Measurements from ENCODE around the gene MID2.

The MID2 gene

DNA sequence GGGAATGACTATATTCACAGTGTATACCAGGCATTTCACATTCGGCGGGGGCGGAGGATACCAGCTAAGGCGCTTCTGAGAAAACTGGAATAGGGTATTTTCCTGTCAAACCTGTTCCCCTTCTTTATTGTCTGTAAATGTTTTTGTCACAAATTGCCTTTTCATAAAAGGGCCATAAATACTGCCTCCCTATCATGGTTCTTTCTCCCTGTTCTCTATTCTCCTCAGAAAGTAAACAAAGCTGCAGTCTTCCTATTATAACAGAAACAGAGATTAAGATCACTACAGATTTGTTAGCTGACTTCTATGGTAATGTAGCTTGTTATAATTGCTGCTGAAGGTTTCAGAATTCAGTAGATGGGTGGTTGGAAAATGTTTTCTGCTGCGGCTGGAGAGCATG is 32.2 kb downstream of the MID2 start:
- no peak for DNase-seq (ENCODE audit: insufficient read length, low spot score)
- TF ChIP-seq POLR2A (IDR thresholded peaks at IDR 0.05; ENCODE audit: low read depth, low read length) = no peak
- no peak for TF ChIP-seq POU2F2 (IDR thresholded peaks at IDR 0.05; ENCODE audit: low read depth, low read length)
- no peak for TF ChIP-seq TAF1 (IDR thresholded peaks at IDR 0.05; ENCODE audit: low read depth, low read length)
- TF ChIP-seq PAX5 (IDR thresholded peaks at IDR 0.05; ENCODE audit: insufficient read depth, low read length, severe bottlenecking) = no peak
- TF ChIP-seq POLR2AphosphoS5 (IDR thresholded peaks at IDR 0.05; ENCODE audit: low read depth, low read length) = no peak
- TF ChIP-seq SPI1 (IDR thresholded peaks at IDR 0.05; ENCODE audit: low read depth, low read length) = no peak
- FAIRE-seq = no peak

DNA sequence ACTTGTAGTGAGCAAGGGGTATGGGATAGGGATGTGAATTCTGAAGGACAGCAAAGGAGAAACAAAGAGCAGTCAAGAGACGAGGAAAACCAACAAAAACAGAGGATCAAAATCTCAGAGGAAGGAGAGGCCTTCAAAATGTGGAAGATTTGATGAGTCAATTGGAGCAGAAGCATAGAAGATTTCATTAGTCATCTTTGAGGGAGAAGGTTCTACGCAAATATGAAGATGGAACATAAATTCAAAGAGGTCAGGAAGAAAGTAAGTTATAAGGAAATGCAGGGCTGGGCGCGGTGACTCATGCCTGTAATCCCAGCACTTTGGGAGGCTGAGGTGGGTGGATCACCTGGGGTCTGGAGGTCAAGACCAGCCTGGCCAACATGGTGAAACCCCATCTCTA is 35.4 kb downstream of the MID2 start:
- DNase-seq (ENCODE audit: insufficient read length, low spot score) (no peak), FAIRE-seq (no peak)
- TF ChIP-seq POU2F2 (IDR thresholded peaks at IDR 0.05; ENCODE audit: low read depth, low read length) (no peak), SPI1 (IDR thresholded peaks at IDR 0.05; ENCODE audit: low read depth, low read length) (no peak), POLR2AphosphoS5 (IDR thresholded peaks at IDR 0.05; ENCODE audit: low read depth, low read length) (no peak), TAF1 (IDR thresholded peaks at IDR 0.05; ENCODE audit: low read depth, low read length) (no peak), POLR2A (IDR thresholded peaks at IDR 0.05; ENCODE audit: low read depth, low read length) (no peak), PAX5 (IDR thresholded peaks at IDR 0.05; ENCODE audit: insufficient read depth, low read length, severe bottlenecking) (no peak)

DNA sequence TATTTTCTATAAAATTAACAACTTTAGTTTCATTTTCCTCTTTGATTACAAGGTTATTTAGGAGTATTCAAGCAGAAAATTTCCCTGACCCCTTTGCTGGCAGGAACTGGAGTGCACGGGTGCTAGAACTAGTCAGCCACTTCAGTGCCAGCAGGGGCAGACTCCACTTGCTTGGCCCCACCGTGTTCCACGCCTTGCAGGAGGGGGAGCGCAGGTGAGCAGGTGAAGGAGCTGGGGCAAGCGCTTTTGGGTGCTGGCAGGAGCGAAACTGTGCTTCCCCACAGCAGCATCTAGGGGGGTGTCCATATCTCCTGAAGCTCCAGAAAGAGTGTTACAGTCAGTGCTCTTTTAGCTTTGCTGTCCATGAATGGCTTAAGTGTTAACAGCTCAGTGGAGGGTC is 45.5 kb downstream of the MID2 start:
- no peak for FAIRE-seq
- no peak for DNase-seq (ENCODE audit: insufficient read length, low spot score)
- TF ChIP-seq TAF1 (IDR thresholded peaks at IDR 0.05; ENCODE audit: low read depth, low read length) (no peak), SPI1 (IDR thresholded peaks at IDR 0.05; ENCODE audit: low read depth, low read length) (no peak), POU2F2 (IDR thresholded peaks at IDR 0.05; ENCODE audit: low read depth, low read length) (no peak), POLR2AphosphoS5 (IDR thresholded peaks at IDR 0.05; ENCODE audit: low read depth, low read length) (no peak)

DNA sequence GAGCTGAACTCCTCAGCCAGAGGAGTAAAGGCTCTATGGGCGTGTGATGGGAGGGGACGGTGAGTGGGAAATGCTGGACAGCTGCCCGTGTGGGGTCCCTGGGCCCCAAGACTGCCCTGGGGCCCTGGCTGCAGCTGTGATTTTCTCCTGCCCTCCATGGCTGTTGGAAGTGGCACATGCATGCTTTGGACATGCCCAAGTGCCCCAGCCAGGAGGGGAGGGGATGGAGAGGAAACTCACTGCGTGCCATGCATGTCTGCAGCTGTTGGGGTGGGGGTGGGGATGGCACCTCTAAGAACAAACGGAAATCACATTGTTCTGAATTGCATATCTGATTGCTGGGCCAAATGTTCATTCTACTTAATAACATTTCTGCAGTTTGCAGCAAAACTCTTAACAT is 52.4 kb downstream of the MID2 start:
- FAIRE-seq (no peak), DNase-seq (ENCODE audit: insufficient read length, low spot score) (no peak)
- no peak for TF ChIP-seq POLR2A (IDR thresholded peaks at IDR 0.05; ENCODE audit: low read depth, low read length)
- no peak for TF ChIP-seq TAF1 (IDR thresholded peaks at IDR 0.05; ENCODE audit: low read depth, low read length)
- TF ChIP-seq POU2F2 (IDR thresholded peaks at IDR 0.05; ENCODE audit: low read depth, low read length) = no peak
- TF ChIP-seq SPI1 (IDR thresholded peaks at IDR 0.05; ENCODE audit: low read depth, low read length) = no peak
- TF ChIP-seq POLR2AphosphoS5 (IDR thresholded peaks at IDR 0.05; ENCODE audit: low read depth, low read length) = no peak
- no peak for TF ChIP-seq PAX5 (IDR thresholded peaks at IDR 0.05; ENCODE audit: insufficient read depth, low read length, severe bottlenecking)

DNA sequence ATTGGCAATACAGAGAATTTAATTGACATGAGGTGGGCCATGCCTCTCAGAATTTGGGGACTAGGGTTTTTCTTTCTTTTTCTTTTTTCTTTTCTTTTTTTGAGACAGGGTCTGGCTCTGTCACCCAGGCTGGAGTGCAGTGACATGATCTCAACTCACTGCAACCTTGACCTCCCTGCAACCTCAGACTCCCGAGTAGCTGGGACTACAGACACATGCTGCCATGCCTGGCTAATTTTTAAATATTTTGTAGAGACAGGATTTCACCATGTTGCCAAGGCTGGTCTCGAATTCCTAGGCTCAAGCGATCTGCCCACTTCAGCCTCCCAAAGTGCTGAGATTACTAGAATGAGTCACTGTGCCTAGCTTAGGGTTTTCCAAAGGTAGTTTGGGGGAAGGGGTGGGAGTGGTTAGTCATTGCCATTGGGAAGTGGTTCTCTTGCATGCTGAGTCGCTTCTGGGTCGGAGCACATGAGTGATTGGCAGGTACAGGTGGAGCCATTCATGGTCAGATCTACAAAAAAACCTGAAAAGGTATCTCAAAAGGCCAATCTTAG is 54.5 kb downstream of the MID2 start:
- DNase-seq (ENCODE audit: insufficient read length, low spot score) (no peak), FAIRE-seq (no peak)
- TF ChIP-seq PAX5 (IDR thresholded peaks at IDR 0.05; ENCODE audit: insufficient read depth, low read length, severe bottlenecking) = no peak
- TF ChIP-seq POLR2AphosphoS5 (IDR thresholded peaks at IDR 0.05; ENCODE audit: low read depth, low read length) = no peak
- TF ChIP-seq POU2F2 (IDR thresholded peaks at IDR 0.05; ENCODE audit: low read depth, low read length) = no peak
- TF ChIP-seq TAF1 (IDR thresholded peaks at IDR 0.05; ENCODE audit: low read depth, low read length) = no peak
- no peak for TF ChIP-seq SPI1 (IDR thresholded peaks at IDR 0.05; ENCODE audit: low read depth, low read length)
- TF ChIP-seq POLR2A (IDR thresholded peaks at IDR 0.05; ENCODE audit: low read depth, low read length) = no peak

DNA sequence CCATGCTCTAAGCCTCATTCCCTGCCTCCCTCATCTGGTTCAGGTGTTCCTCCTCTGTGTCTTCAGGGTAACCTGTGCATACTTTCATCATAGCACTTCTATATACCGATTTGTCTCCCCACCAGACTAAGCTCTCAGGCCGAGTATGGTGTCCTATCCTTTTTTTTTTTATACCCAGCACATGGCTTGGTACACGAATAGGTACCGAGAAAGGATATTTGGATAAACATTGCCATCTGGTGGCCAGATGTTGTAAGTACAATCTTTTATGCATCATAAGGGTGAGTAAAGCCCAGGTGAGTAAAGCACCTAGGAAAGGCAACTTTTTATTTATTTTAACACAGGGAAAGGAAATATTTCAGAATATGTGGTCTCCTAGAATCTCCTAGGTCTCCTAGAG is 68.4 kb downstream of the MID2 start:
- FAIRE-seq (peak; percentile 20), DNase-seq (ENCODE audit: insufficient read length, low spot score) (peak; percentile 25)
- TF ChIP-seq POLR2AphosphoS5 (IDR thresholded peaks at IDR 0.05; ENCODE audit: low read depth, low read length) = no peak
- no peak for TF ChIP-seq POU2F2 (IDR thresholded peaks at IDR 0.05; ENCODE audit: low read depth, low read length)
- TF ChIP-seq SPI1 (IDR thresholded peaks at IDR 0.05; ENCODE audit: low read depth, low read length) = no peak
- TF ChIP-seq TAF1 (IDR thresholded peaks at IDR 0.05; ENCODE audit: low read depth, low read length) = no peak
- no peak for TF ChIP-seq PAX5 (IDR thresholded peaks at IDR 0.05; ENCODE audit: insufficient read depth, low read length, severe bottlenecking)
- no peak for TF ChIP-seq POLR2A (IDR thresholded peaks at IDR 0.05; ENCODE audit: low read depth, low read length)

DNA sequence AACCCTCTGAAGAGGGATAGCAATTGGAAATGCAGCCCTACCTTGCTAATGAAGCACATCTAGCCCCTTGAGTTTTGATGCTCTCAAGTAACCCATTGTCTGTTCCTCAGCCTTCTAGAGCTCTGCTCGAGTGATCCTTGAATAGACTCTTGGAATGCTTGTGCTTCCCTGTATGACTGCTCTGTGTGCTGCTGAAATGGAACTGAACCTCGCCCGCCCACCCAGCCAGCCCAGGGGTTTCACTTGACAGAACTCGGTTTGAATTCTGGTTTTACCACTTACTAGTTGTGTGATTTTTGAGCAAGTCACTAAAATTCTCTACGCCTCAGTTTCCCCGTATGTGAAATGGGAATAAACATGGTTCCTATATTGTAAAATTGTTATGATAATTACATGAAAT is 77.1 kb downstream of the MID2 start:
- DNase-seq (ENCODE audit: insufficient read length, low spot score) (no peak), FAIRE-seq (no peak)
- TF ChIP-seq POLR2AphosphoS5 (IDR thresholded peaks at IDR 0.05; ENCODE audit: low read depth, low read length) (no peak), PAX5 (IDR thresholded peaks at IDR 0.05; ENCODE audit: insufficient read depth, low read length, severe bottlenecking) (no peak), POU2F2 (IDR thresholded peaks at IDR 0.05; ENCODE audit: low read depth, low read length) (no peak)

DNA sequence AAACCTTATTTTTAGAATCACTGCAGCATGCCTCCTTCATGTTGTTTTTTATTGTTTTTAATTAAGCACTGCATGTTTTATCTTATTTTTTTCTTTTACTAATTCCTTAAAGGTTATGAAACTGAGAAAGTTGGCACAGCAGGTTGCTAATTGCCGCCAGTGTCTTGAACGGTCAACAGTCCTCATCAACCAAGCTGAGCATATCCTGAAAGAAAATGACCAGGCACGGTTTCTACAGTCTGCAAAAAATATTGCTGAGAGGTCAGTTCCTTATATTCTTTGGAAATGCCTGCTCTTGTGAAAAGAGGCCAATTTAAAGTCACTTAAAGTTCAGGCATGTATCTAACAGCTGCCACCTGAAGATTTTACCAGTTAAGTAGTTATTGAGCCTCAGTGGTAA is 79.7 kb downstream of the MID2 start:
- no peak for DNase-seq (ENCODE audit: insufficient read length, low spot score)
- TF ChIP-seq SPI1 (IDR thresholded peaks at IDR 0.05; ENCODE audit: low read depth, low read length) (no peak), TAF1 (IDR thresholded peaks at IDR 0.05; ENCODE audit: low read depth, low read length) (no peak), POU2F2 (IDR thresholded peaks at IDR 0.05; ENCODE audit: low read depth, low read length) (no peak)
- FAIRE-seq = no peak

DNA sequence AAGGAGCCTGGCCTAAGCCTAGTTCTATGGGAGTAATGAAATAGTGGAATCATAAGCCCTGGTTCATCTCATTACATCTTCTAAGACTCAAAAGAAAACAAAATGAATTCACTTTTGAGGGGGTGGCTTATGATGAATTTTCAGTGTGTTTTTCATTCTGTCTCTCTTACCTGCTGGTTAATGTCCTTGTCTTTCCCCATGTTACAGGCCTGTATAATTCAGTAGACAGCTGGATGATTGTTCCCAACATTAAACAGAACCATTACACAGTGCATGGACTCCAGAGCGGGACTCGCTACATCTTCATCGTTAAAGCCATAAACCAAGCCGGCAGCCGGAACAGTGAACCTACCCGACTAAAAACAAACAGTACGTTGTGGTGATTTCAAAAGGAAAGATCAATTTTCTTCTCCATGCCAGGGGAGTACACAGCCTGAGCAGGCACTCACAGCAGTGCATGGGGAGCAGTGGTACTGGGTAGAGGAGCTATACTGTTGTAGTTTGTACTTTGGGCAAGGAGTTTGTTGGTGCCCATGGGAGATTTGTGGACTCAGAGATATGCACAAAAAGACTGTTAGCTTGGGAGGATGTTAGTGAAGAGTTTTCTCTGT is 98.6 kb downstream of the MID2 start:
- TF ChIP-seq PAX5 (IDR thresholded peaks at IDR 0.05; ENCODE audit: insufficient read depth, low read length, severe bottlenecking) = no peak
- TF ChIP-seq TAF1 (IDR thresholded peaks at IDR 0.05; ENCODE audit: low read depth, low read length) = no peak
- no peak for TF ChIP-seq POU2F2 (IDR thresholded peaks at IDR 0.05; ENCODE audit: low read depth, low read length)
- no peak for TF ChIP-seq POLR2A (IDR thresholded peaks at IDR 0.05; ENCODE audit: low read depth, low read length)
- no peak for TF ChIP-seq SPI1 (IDR thresholded peaks at IDR 0.05; ENCODE audit: low read depth, low read length)
- no peak for TF ChIP-seq POLR2AphosphoS5 (IDR thresholded peaks at IDR 0.05; ENCODE audit: low read depth, low read length)
- FAIRE-seq = no peak
- no peak for DNase-seq (ENCODE audit: insufficient read length, low spot score)

DNA sequence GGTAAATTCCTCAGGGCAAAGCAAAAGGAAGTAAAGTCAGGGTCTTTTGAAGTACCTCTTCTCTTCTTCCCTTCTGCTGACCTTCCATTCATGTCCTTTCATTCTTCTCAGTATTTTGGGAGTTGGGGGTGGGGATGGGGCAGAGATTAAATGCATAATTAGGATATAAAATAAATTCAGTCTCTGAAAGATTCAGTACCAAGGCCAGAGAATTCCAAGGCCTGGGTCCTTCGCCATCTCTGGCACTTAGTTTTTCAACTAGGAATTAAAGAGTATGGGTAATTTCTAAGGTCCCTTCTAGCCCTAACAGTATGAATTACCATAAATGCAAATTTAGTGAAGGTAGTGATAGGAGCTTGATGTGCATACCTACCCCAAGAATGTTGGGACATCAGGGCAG is 108.6 kb downstream of the MID2 start:
- DNase-seq (ENCODE audit: insufficient read length, low spot score) (no peak), FAIRE-seq (no peak)
- no peak for TF ChIP-seq POLR2A (IDR thresholded peaks at IDR 0.05; ENCODE audit: low read depth, low read length)
- TF ChIP-seq SPI1 (IDR thresholded peaks at IDR 0.05; ENCODE audit: low read depth, low read length) = no peak
- no peak for TF ChIP-seq POLR2AphosphoS5 (IDR thresholded peaks at IDR 0.05; ENCODE audit: low read depth, low read length)
- no peak for TF ChIP-seq PAX5 (IDR thresholded peaks at IDR 0.05; ENCODE audit: insufficient read depth, low read length, severe bottlenecking)
- TF ChIP-seq POU2F2 (IDR thresholded peaks at IDR 0.05; ENCODE audit: low read depth, low read length) = no peak
